Measurements from ENCODE around the gene UBAC2. TPM values are rescaled to one million over a fixed set of nuclear protein-coding genes. Genes with fewer than 3 reads are reported as not detected.

UBAC2 gene
- total RNA-seq, 1 donor from 2014 or later = 44.3 TPM

DNA sequence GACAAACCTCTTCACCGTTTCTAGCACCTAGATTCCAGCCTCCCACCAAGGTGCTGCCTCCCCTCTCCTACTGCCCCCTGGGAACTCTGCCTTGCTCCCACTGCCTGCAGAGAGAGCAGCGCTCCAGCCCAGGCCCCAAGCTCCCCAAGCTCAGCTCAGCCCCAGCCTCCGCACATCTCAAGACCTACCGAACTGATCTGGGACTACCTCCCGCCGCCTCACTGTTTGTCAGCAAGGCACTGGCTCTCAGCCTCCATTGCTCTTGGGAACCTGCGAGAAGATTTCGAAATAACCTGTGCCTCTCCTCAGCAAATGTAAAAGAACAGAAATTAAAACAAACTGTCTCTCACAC, 198.9 kb downstream of the UBAC2 start:
- TF ChIP-seq, protein P1, sequence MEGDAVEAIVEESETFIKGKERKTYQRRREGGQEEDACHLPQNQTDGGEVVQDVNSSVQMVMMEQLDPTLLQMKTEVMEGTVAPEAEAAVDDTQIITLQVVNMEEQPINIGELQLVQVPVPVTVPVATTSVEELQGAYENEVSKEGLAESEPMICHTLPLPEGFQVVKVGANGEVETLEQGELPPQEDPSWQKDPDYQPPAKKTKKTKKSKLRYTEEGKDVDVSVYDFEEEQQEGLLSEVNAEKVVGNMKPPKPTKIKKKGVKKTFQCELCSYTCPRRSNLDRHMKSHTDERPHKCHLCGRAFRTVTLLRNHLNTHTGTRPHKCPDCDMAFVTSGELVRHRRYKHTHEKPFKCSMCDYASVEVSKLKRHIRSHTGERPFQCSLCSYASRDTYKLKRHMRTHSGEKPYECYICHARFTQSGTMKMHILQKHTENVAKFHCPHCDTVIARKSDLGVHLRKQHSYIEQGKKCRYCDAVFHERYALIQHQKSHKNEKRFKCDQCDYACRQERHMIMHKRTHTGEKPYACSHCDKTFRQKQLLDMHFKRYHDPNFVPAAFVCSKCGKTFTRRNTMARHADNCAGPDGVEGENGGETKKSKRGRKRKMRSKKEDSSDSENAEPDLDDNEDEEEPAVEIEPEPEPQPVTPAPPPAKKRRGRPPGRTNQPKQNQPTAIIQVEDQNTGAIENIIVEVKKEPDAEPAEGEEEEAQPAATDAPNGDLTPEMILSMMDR (IDR thresholded peaks at IDR 0.05; ENCODE audit: borderline replicate concordance) = no peak
- Histone ChIP-seq H3K36me3 (no peaks in the 10 kb centered on the region), H3K4me3 (no peak overlapping the region), H3K4me1 (no peaks in the 10 kb centered on the region), H3K9me3 (replicated peaks) (no peaks in the 10 kb centered on the region), H3K27ac (replicated peaks) (no peak overlapping the region), H3K27me3 (ENCODE audit: low read depth) (peaks cover 12% of the 10 kb centered on the region)
- no peak for DNase-seq
- intact Hi-C loops (cut with micrococcal nuclease) = no loop called here

DNA sequence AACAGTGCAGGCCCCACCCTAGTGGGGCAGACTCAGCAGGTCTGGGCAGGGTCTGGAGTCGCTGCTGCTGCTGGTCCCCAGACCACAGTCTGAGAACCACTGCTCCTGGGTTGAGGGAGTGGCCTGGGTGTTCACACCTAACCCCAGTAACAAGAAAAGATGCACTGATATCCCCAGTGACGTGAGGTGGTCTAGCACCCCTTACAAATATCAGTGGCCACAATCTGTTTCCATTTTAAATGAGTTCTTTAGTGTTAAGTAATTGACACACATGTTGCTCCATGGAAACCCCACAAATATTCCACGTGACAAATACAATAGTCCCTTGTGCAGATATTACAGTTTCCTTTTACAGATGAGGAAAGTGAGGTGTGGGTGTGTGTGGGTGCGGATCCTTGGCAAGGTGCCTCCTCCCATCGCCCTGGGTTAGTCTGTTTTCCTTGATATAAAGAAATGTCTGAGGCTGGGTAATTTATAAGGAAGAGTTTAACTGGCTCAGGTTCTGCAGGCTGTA, 202.9 kb downstream of the UBAC2 start:
- Histone ChIP-seq H3K4me3 (no peak overlapping the region), H3K27ac (replicated peaks) (no peak overlapping the region), H3K4me1 (no peaks in the 10 kb centered on the region), H3K9me3 (replicated peaks) (no peaks in the 10 kb centered on the region), H3K36me3 (no peaks in the 10 kb centered on the region), H3K27me3 (ENCODE audit: low read depth) (peaks cover 20% of the 10 kb centered on the region)
- intact Hi-C loops (cut with micrococcal nuclease) = no loop called here
- TF ChIP-seq, protein P1 (IDR thresholded peaks at IDR 0.05; ENCODE audit: borderline replicate concordance) = no peak
- DNase-seq = no peak

- H3K9me3 ChIP-seq (replicated peaks) = peaks cover 3% of the 10 kb centered on the region
- H3K27me3 ChIP-seq (ENCODE audit: low read depth) = peaks cover 20% of the 10 kb centered on the region
- TF ChIP-seq, protein P1 (IDR thresholded peaks at IDR 0.05; ENCODE audit: borderline replicate concordance) = no peak
- no peak overlapping the region for H3K4me3 ChIP-seq
- H3K36me3 ChIP-seq = no peaks in the 10 kb centered on the region
- no peaks in the 10 kb centered on the region for H3K4me1 ChIP-seq
- intact Hi-C loops (cut with micrococcal nuclease) = no loop called here
- no peak overlapping the region for H3K27ac ChIP-seq (replicated peaks)
- DNase-seq = no peak
Measured at GRCh38 chr13:99404005-99404755, 203.5 kb downstream of the UBAC2 start.

DNA sequence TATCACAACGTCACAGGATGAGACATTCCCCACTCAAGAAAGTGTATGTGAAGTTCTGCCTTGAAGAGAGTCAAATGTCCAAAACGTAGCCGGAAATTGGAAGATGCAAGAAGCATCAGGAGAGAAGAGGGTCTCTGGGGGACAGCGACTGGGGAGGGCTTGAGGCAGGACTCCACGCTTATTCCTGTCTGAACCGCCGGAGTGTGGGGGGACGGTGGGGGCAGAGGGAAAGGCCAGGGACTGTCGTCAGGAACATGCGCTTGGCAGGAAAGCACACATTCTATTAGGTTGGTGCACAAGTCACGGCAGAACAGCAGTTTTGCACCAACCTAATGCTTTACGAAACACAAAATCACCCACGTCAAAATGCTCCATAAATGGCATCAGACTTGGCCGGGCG, 205.3 kb downstream of the UBAC2 start:
- no peak overlapping the region for H3K4me3 ChIP-seq
- H3K9me3 ChIP-seq (replicated peaks) = peaks cover 3% of the 10 kb centered on the region
- H3K27ac ChIP-seq (replicated peaks) = no peak overlapping the region
- no peak for DNase-seq
- intact Hi-C loops (cut with micrococcal nuclease) = no loop called here
- H3K4me1 ChIP-seq = no peaks in the 10 kb centered on the region
- peaks cover 20% of the 10 kb centered on the region for H3K27me3 ChIP-seq (ENCODE audit: low read depth)
- TF ChIP-seq, protein P1 (IDR thresholded peaks at IDR 0.05; ENCODE audit: borderline replicate concordance) = no peak
- no peaks in the 10 kb centered on the region for H3K36me3 ChIP-seq

GRCh38 chr13:99406799-99407201, 206.1 kb downstream of the UBAC2 start:
- Histone ChIP-seq H3K27me3 (ENCODE audit: low read depth) (peaks cover 22% of the 10 kb centered on the region), H3K27ac (replicated peaks) (no peak overlapping the region), H3K4me3 (no peak overlapping the region), H3K9me3 (replicated peaks) (peaks cover 5% of the 10 kb centered on the region), H3K4me1 (no peaks in the 10 kb centered on the region), H3K36me3 (no peaks in the 10 kb centered on the region)
- intact Hi-C loops (cut with micrococcal nuclease) = no loop called here
- TF ChIP-seq, protein P1 (IDR thresholded peaks at IDR 0.05; ENCODE audit: borderline replicate concordance) = no peak
- no peak for DNase-seq

All from left ventricle myocardium inferior (tissue), 1 donor.